ENCODE results near the gene SLC2A5. TPM values are rescaled to one million over a fixed set of nuclear protein-coding genes. Genes with fewer than 3 reads are reported as not detected.

The SLC2A5 gene
- total and polyA plus RNA-seq, 9 of the 15 experiments (the other 6 are each of a cell fraction or from before 2014, with no cell fraction given) = 0.08 TPM; not detected in 8

GRCh38 chr1:9039761-9040658 lies 29.4 kb downstream of the SLC2A5 start (continued):
- no peak for TF ChIP-seq HEY1 (CRISPR knock-in tag; IDR thresholded peaks at IDR 0.05; ENCODE audit: borderline replicate concordance)
- no peak for TF ChIP-seq ZZZ3 (IDR thresholded peaks at IDR 0.05)
- TF ChIP-seq ZBTB7A (IDR thresholded peaks at IDR 0.05; ENCODE audit: borderline replicate concordance, control insufficient read depth, low read depth, low read length) = no peak
- no peak for TF ChIP-seq RBM34 (IDR thresholded peaks at IDR 0.05; ENCODE audit: borderline replicate concordance, insufficient read depth, low read length)

- Histone ChIP-seq H3K27ac (ENCODE audit: extremely low read depth, low read depth, low read length) (no peak overlapping the region), H3K79me2 (ENCODE audit: control insufficient read depth, insufficient read depth, low read length) (no peaks in the 10 kb centered on the region), H3K4me1 (replicated peaks in 1 of 2; ENCODE audit: control insufficient read depth in 2 of 2, insufficient read depth in 2 of 2, low read length in 2 of 2) (peaks cover 0 to 17% of the 10 kb centered on the region in 2 experiments; a peak in 2 of 5 replicates), H3K4me2 (ENCODE audit: insufficient read depth, low read length) (no peak overlapping the region), H3K9me3 (replicated peaks; ENCODE audit: control insufficient read depth, insufficient read depth, low read depth, low read length) (0 out of 2 replicates have a peak, but pooled peaks cover 2% of the 10 kb centered on the region), H3K9me1 (ENCODE audit: control insufficient read depth, insufficient read depth, low read length) (no peaks in the 10 kb centered on the region), H3K36me3 (ENCODE audit: control insufficient read depth, insufficient read depth, low read length) (no peaks in the 10 kb centered on the region), H3K4me3 (no peak overlapping the region), H4K20me1 (replicated peaks; ENCODE audit: control insufficient read depth, insufficient read depth, low read length) (peaks cover 10% of the 10 kb centered on the region), H2AFZ (ENCODE audit: low read depth, low read length) (no peak overlapping the region), H3K9ac (ENCODE audit: insufficient read depth in 1 of 2, low read depth in 2 of 2, low read length in 2 of 2) (no peak overlapping the region), H3K27me3 (ENCODE audit: control insufficient read depth in 2 of 2, insufficient read depth in 2 of 2, low read length in 2 of 2) (peaks cover 43 to 65% of the 10 kb centered on the region in 2 experiments)
- in situ Hi-C loops (cut with MboI) = no loop called here
- WGBS (ENCODE audit: insufficient coverage, low coverage, missing lambda C conversion rate) = 15% methylated on average over 33 of the region's 62 CpGs
- FAIRE-seq (no peak), DNase-seq (ENCODE audit: extremely low read depth in 1 of 4, low spot score in 3 of 4) (no peak), ATAC-seq (no peak; the same call in 1 of the 3 replicates)
- POLR2A ChIA-PET = interaction anchor here (0.9 kb wide), 2 partner anchors 10 to 20 kb away, joined by 3 to 4 read pairs; no protein-coding TSS in a partner anchor
- CTCF ChIA-PET (ENCODE audit: low intra/inter-chr PET ratio) = no interaction called here
- no peak for TF ChIP-seq DMBX1 (CRISPR knock-in tag; IDR thresholded peaks at IDR 0.05; ENCODE audit: borderline replicate concordance)
- TF ChIP-seq SNAPC5 (CRISPR knock-in tag; IDR thresholded peaks at IDR 0.05) = no peak
- intact Hi-C loops (cut with micrococcal nuclease) = no loop called here
- no TSS peak for BruUV-seq (replicated peaks)
Measured at GRCh38 chr1:9038881-9039760, 30.3 kb downstream of the SLC2A5 start.
